ENCODE measurements around the gene DAB2. TPM values are rescaled to one million over a fixed set of nuclear protein-coding genes. Genes with fewer than 3 reads are reported as not detected.

Gene DAB2
- total and polyA plus RNA-seq, 4 donors, result 10.0 to 25.6 (median 16.1) TPM

GRCh38 chr5:39471836-39472508 lies 47.2 kb upstream of the DAB2 start:
- no peaks in the 10 kb centered on the region for H3K9me3 ChIP-seq (ENCODE audit: control insufficient read depth in 4 of 4, low read length in 3 of 4)
- no peaks in the 10 kb centered on the region for H3K36me3 ChIP-seq (ENCODE audit: control insufficient read depth in 4 of 4, insufficient read depth in 3 of 4, low read depth in 1 of 4, low read length in 3 of 4)
- H3K27ac ChIP-seq (ENCODE audit: low read depth in 1 of 2, low read length in 2 of 2), result no peak overlapping the region
- no peak overlapping the region for H3K9ac ChIP-seq (ENCODE audit: low read depth in 1 of 2, low read length in 2 of 2)
- WGBS, result 66% methylated on average over 3 of the region's 3 CpGs
- H3K27me3 ChIP-seq (ENCODE audit: control insufficient read depth in 4 of 4, insufficient read depth in 4 of 4, low read length in 3 of 4), result no peaks in the 10 kb centered on the region
- no peak for DNase-seq (ENCODE audit: low spot score)
- H3K4me1 ChIP-seq (ENCODE audit: control insufficient read depth in 4 of 4, insufficient read depth in 4 of 4, low read length in 3 of 4), result no peaks in the 10 kb centered on the region
- no peak for TF ChIP-seq EGR1 (IDR thresholded peaks at IDR 0.05; ENCODE audit: low read depth in 2 of 2)
- no peak for TF ChIP-seq ZBTB33 (IDR thresholded peaks at IDR 0.05)
- TF ChIP-seq TAF1 (conservative IDR thresholded peaks at IDR 0.05), result no peak
- TF ChIP-seq, protein P1, sequence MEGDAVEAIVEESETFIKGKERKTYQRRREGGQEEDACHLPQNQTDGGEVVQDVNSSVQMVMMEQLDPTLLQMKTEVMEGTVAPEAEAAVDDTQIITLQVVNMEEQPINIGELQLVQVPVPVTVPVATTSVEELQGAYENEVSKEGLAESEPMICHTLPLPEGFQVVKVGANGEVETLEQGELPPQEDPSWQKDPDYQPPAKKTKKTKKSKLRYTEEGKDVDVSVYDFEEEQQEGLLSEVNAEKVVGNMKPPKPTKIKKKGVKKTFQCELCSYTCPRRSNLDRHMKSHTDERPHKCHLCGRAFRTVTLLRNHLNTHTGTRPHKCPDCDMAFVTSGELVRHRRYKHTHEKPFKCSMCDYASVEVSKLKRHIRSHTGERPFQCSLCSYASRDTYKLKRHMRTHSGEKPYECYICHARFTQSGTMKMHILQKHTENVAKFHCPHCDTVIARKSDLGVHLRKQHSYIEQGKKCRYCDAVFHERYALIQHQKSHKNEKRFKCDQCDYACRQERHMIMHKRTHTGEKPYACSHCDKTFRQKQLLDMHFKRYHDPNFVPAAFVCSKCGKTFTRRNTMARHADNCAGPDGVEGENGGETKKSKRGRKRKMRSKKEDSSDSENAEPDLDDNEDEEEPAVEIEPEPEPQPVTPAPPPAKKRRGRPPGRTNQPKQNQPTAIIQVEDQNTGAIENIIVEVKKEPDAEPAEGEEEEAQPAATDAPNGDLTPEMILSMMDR (IDR thresholded peaks at IDR 0.05; ENCODE audit: low read depth, low read length, missing input control), result no peak
- TF ChIP-seq JUND (IDR thresholded peaks at IDR 0.05), result no peak
- TF ChIP-seq FOXA1 (IDR thresholded peaks at IDR 0.05), result no peak
- no peak for TF ChIP-seq MAX (IDR thresholded peaks at IDR 0.05)
- TF ChIP-seq, protein P2, sequence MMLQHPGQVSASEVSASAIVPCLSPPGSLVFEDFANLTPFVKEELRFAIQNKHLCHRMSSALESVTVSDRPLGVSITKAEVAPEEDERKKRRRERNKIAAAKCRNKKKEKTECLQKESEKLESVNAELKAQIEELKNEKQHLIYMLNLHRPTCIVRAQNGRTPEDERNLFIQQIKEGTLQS (IDR thresholded peaks at IDR 0.05), result no peak
- TF ChIP-seq GABPA (IDR thresholded peaks at IDR 0.05 in 1 of 2, conservative IDR thresholded peaks at IDR 0.05 in 1 of 2), result no peak
- TF ChIP-seq NR2F2 (IDR thresholded peaks at IDR 0.05), result no peak
- TF ChIP-seq FOXA2 (IDR thresholded peaks at IDR 0.05), result no peak
- TF ChIP-seq YY1 (IDR thresholded peaks at IDR 0.05), result no peak
- H3K4me3 ChIP-seq (ENCODE audit: low read depth in 1 of 3, low read length in 3 of 3), result no peak overlapping the region

GRCh38 chr5:39470811-39471210 lies 46.0 kb upstream of the DAB2 start:
- H3K9ac ChIP-seq (ENCODE audit: low read depth in 1 of 2, low read length in 2 of 2), result no peak overlapping the region
- DNase-seq (ENCODE audit: low spot score), result no peak
- TF ChIP-seq NR2F2 (IDR thresholded peaks at IDR 0.05) (no peak), TAF1 (conservative IDR thresholded peaks at IDR 0.05) (no peak), FOXA1 (IDR thresholded peaks at IDR 0.05) (no peak), FOXA2 (IDR thresholded peaks at IDR 0.05) (no peak), GABPA (IDR thresholded peaks at IDR 0.05 in 1 of 2, conservative IDR thresholded peaks at IDR 0.05 in 1 of 2) (no peak), ZBTB33 (IDR thresholded peaks at IDR 0.05) (no peak), RAD21 (IDR thresholded peaks at IDR 0.05) (no peak)
- no peaks in the 10 kb centered on the region for H3K9me3 ChIP-seq (ENCODE audit: control insufficient read depth in 4 of 4, low read length in 3 of 4)
- H3K4me3 ChIP-seq (ENCODE audit: low read depth in 1 of 3, low read length in 3 of 3), result no peak overlapping the region
- no peaks in the 10 kb centered on the region for H3K4me1 ChIP-seq (ENCODE audit: control insufficient read depth in 4 of 4, insufficient read depth in 4 of 4, low read length in 3 of 4)
- H3K27ac ChIP-seq (ENCODE audit: low read depth in 1 of 2, low read length in 2 of 2), result no peak overlapping the region
- no peaks in the 10 kb centered on the region for H3K27me3 ChIP-seq (ENCODE audit: control insufficient read depth in 4 of 4, insufficient read depth in 4 of 4, low read length in 3 of 4)
- no peaks in the 10 kb centered on the region for H3K36me3 ChIP-seq (ENCODE audit: control insufficient read depth in 4 of 4, insufficient read depth in 3 of 4, low read depth in 1 of 4, low read length in 3 of 4)
- 96% methylated on average over 2 of the region's 2 CpGs for WGBS

Data from liver (tissue), 9 donors.